ENCODE data around the gene TDRD10.

TDRD10 gene

GRCh38 chr1:154549202-154549770, 47.3 kb downstream of the TDRD10 start:
- TF ChIP-seq POLR2AphosphoS5 (IDR thresholded peaks at IDR 0.05; ENCODE audit: low read depth, low read length) = no peak
- TF ChIP-seq TAF1 (IDR thresholded peaks at IDR 0.05; ENCODE audit: borderline replicate concordance, low read depth, low read length) = no peak
- no peak for TF ChIP-seq POLR2A (IDR thresholded peaks at IDR 0.05; ENCODE audit: low read depth, low read length)
- FAIRE-seq (no peak), DNase-seq (ENCODE audit: insufficient read length) (no peak)

- DNase-seq (ENCODE audit: insufficient read length) (no peak), FAIRE-seq (no peak)
- TF ChIP-seq TAF1 (IDR thresholded peaks at IDR 0.05; ENCODE audit: borderline replicate concordance, low read depth, low read length) = no peak
- TF ChIP-seq POLR2AphosphoS5 (IDR thresholded peaks at IDR 0.05; ENCODE audit: low read depth, low read length) = no peak
- no peak for TF ChIP-seq POLR2A (IDR thresholded peaks at IDR 0.05; ENCODE audit: low read depth, low read length)
Observed at GRCh38 chr1:154550070-154550469, 48.1 kb downstream of the TDRD10 start.

- DNase-seq (ENCODE audit: insufficient read length) = no peak
- TF ChIP-seq TAF1 (IDR thresholded peaks at IDR 0.05; ENCODE audit: borderline replicate concordance, low read depth, low read length) (no peak), POLR2A (IDR thresholded peaks at IDR 0.05; ENCODE audit: low read depth, low read length) (no peak), POLR2AphosphoS5 (IDR thresholded peaks at IDR 0.05; ENCODE audit: low read depth, low read length) (no peak)
- no peak for FAIRE-seq
Observed at GRCh38 chr1:154550657-154551056, 48.6 kb downstream of the TDRD10 start.

GRCh38 chr1:154551474-154551873, 49.5 kb downstream of the TDRD10 start:
- FAIRE-seq (no peak), DNase-seq (ENCODE audit: insufficient read length) (no peak)
- TF ChIP-seq POLR2AphosphoS5 (IDR thresholded peaks at IDR 0.05; ENCODE audit: low read depth, low read length) (no peak), POLR2A (IDR thresholded peaks at IDR 0.05; ENCODE audit: low read depth, low read length) (no peak), TAF1 (IDR thresholded peaks at IDR 0.05; ENCODE audit: borderline replicate concordance, low read depth, low read length) (no peak)

- TF ChIP-seq TAF1 (IDR thresholded peaks at IDR 0.05; ENCODE audit: borderline replicate concordance, low read depth, low read length) = no peak
- no peak for TF ChIP-seq POLR2AphosphoS5 (IDR thresholded peaks at IDR 0.05; ENCODE audit: low read depth, low read length)
- TF ChIP-seq POLR2A (IDR thresholded peaks at IDR 0.05; ENCODE audit: low read depth, low read length) = no peak
- no peak for FAIRE-seq
Observed at GRCh38 chr1:154552036-154552435, 50.0 kb downstream of the TDRD10 start.

GRCh38 chr1:154553056-154554030, 51.3 kb downstream of the TDRD10 start:
- no peak for TF ChIP-seq TAF1 (IDR thresholded peaks at IDR 0.05; ENCODE audit: borderline replicate concordance, low read depth, low read length)
- no peak; the same call in 1 of the 2 replicates for TF ChIP-seq POLR2A (IDR thresholded peaks at IDR 0.05; ENCODE audit: low read depth, low read length)
- no peak for TF ChIP-seq POLR2AphosphoS5 (IDR thresholded peaks at IDR 0.05; ENCODE audit: low read depth, low read length)
- no peak for FAIRE-seq
- DNase-seq (ENCODE audit: insufficient read length) = no peak

More at GRCh38 chr1:154552036-154552435, 50.0 kb downstream of the TDRD10 start:
- no peak for DNase-seq (ENCODE audit: insufficient read length)

GRCh38 chr1:154556422-154556821, 54.4 kb downstream of the TDRD10 start:
- TF ChIP-seq TAF1 (IDR thresholded peaks at IDR 0.05; ENCODE audit: borderline replicate concordance, low read depth, low read length) (no peak), POLR2AphosphoS5 (IDR thresholded peaks at IDR 0.05; ENCODE audit: low read depth, low read length) (no peak), POLR2A (IDR thresholded peaks at IDR 0.05; ENCODE audit: low read depth, low read length) (no peak)
- FAIRE-seq = no peak

GRCh38 chr1:154557248-154557938, 55.4 kb downstream of the TDRD10 start:
- FAIRE-seq (no peak), DNase-seq (ENCODE audit: insufficient read length) (no peak)
- 0 out of 2 replicates have a peak, but pooled peaks have one; percentile 4 for TF ChIP-seq POLR2AphosphoS5 (IDR thresholded peaks at IDR 0.05; ENCODE audit: low read depth, low read length)
- TF ChIP-seq POLR2A (IDR thresholded peaks at IDR 0.05; ENCODE audit: low read depth, low read length) = no peak
- no peak for TF ChIP-seq TAF1 (IDR thresholded peaks at IDR 0.05; ENCODE audit: borderline replicate concordance, low read depth, low read length)

More at GRCh38 chr1:154556422-154556821, 54.4 kb downstream of the TDRD10 start:
- no peak for DNase-seq (ENCODE audit: insufficient read length)

- TF ChIP-seq POLR2A (IDR thresholded peaks at IDR 0.05; ENCODE audit: low read depth, low read length) = no peak
- no peak for TF ChIP-seq POLR2AphosphoS5 (IDR thresholded peaks at IDR 0.05; ENCODE audit: low read depth, low read length)
- TF ChIP-seq TAF1 (IDR thresholded peaks at IDR 0.05; ENCODE audit: borderline replicate concordance, low read depth, low read length) = no peak
- no peak for DNase-seq (ENCODE audit: insufficient read length)
- no peak for FAIRE-seq
Observed at GRCh38 chr1:154557939-154558719, 56.1 kb downstream of the TDRD10 start, which contains the start of gene UBE2Q1. Gene UBE2Q1, minus strand, starts transcription at chr1:154558662. Its CDS starts 109 bp downstream, at chr1:154558553.

- DNase-seq (ENCODE audit: insufficient read length) = peak; percentile 92
- FAIRE-seq = peak; percentile 97
- peak; percentile 73 for TF ChIP-seq POLR2AphosphoS5 (IDR thresholded peaks at IDR 0.05; ENCODE audit: low read depth, low read length)
- peak; percentile 56; the same call in 1 of the 2 replicates for TF ChIP-seq POLR2A (IDR thresholded peaks at IDR 0.05; ENCODE audit: low read depth, low read length)
- peak; percentile 42; the same call in 1 of the 2 replicates for TF ChIP-seq TAF1 (IDR thresholded peaks at IDR 0.05; ENCODE audit: borderline replicate concordance, low read depth, low read length)
Observed at GRCh38 chr1:154558720-154559465, 56.9 kb downstream of the TDRD10 start.
